ENCODE data around the gene GRK1.

The GRK1 gene

GRCh38 chr13:113666329-113666670 lies 719 bp upstream of the GRK1 start:
- no peak for DNase-seq

GRCh38 chr13:113667771-113668490 lies 912 bp downstream of the GRK1 start:
- DNase-seq = no peak

- no peak for DNase-seq
Observed at GRCh38 chr13:113668491-113668971, 1.5 kb downstream of the GRK1 start.

- DNase-seq = no peak
Observed at GRCh38 chr13:113669231-113669754, 2.3 kb downstream of the GRK1 start.

- no peak for DNase-seq
Observed at GRCh38 chr13:113669755-113670341, 2.8 kb downstream of the GRK1 start.

GRCh38 chr13:113670541-113670940 lies 3.5 kb downstream of the GRK1 start:
- no peak for DNase-seq

- no peak for DNase-seq
Observed at GRCh38 chr13:113671066-113672001, 4.3 kb downstream of the GRK1 start.

GRCh38 chr13:113672002-113672651 lies 5.1 kb downstream of the GRK1 start:
- no peak for DNase-seq

- DNase-seq = no peak
Observed at GRCh38 chr13:113722921-113723320, 55.9 kb downstream of the GRK1 start.

GRCh38 chr13:113723410-113724015 lies 56.5 kb downstream of the GRK1 start:
- no peak for DNase-seq

GRCh38 chr13:113724016-113724758 lies 57.2 kb downstream of the GRK1 start:
- DNase-seq = no peak

GRCh38 chr13:113724780-113725315 lies 57.8 kb downstream of the GRK1 start:
- peak; percentile 91 for DNase-seq

- DNase-seq = peak; percentile 69
Observed at GRCh38 chr13:113725329-113726105, 58.5 kb downstream of the GRK1 start.

GRCh38 chr13:113726106-113726821 lies 59.2 kb downstream of the GRK1 start:
- peak; percentile 50 for DNase-seq

GRCh38 chr13:113726961-113727411 lies 60.0 kb downstream of the GRK1 start:
- no peak for DNase-seq

- DNase-seq = no peak
Observed at GRCh38 chr13:113728571-113729054, 61.6 kb downstream of the GRK1 start.

- no peak for DNase-seq
Observed at GRCh38 chr13:113729187-113730019, 62.4 kb downstream of the GRK1 start.

- DNase-seq = no peak
Observed at GRCh38 chr13:113730258-113730691, 63.3 kb downstream of the GRK1 start.

GRCh38 chr13:113730831-113731191 lies 63.8 kb downstream of the GRK1 start:
- DNase-seq = no peak

Measured in stimulated activated CD8-positive, alpha-beta memory T cell treated with anti-CD3 and anti-CD28 coated beads, Interleukin-4, amount 100 ng/mL, for 48 hours (primary cell).